Activated CD4-positive, CD25-positive, alpha-beta regulatory T cell treated with anti-CD3 and anti-CD28 coated beads, Interleukin-2, amount 50 U/mL, for 72 hours (primary cell): ENCODE data around the gene SERPINA1.

Source experiments
- DNase-seq: peaks from one replicate; pipeline ENCODE4 v3.0.0; 2021

The SERPINA1 gene

GRCh38 chr14:94397289-94398181 lies 9.1 kb upstream of the SERPINA1 start:
- DNase-seq: no peak

GRCh38 chr14:94396628-94397225 lies 8.3 kb upstream of the SERPINA1 start:
- DNase-seq: no peak

GRCh38 chr14:94395888-94396574 lies 7.6 kb upstream of the SERPINA1 start:
- DNase-seq: no peak

GRCh38 chr14:94395282-94395887 lies 7.0 kb upstream of the SERPINA1 start:
- no peak for DNase-seq

GRCh38 chr14:94394581-94395207 lies 6.3 kb upstream of the SERPINA1 start:
- DNase-seq: no peak

- DNase-seq: no peak
Observed at GRCh38 chr14:94394025-94394493, 5.7 kb upstream of the SERPINA1 start.

GRCh38 chr14:94393474-94393873 lies 5.1 kb upstream of the SERPINA1 start:
- no peak for DNase-seq

- no peak for DNase-seq
Observed at GRCh38 chr14:94392510-94392935, 4.1 kb upstream of the SERPINA1 start.

- DNase-seq: no peak
Observed at GRCh38 chr14:94391281-94391975, 3.0 kb upstream of the SERPINA1 start.

- DNase-seq: no peak
Observed at GRCh38 chr14:94390372-94391086, 2.1 kb upstream of the SERPINA1 start.

GRCh38 chr14:94389731-94390371 lies 1.4 kb upstream of the SERPINA1 start:
- DNase-seq: no peak

GRCh38 chr14:94389104-94389469 lies 685 bp upstream of the SERPINA1 start:
- DNase-seq: no peak

GRCh38 chr14:94388027-94388383 lies 397 bp downstream of the SERPINA1 start:
- DNase-seq: no peak

- DNase-seq: no peak
Observed at GRCh38 chr14:94387051-94388026, 1.1 kb downstream of the SERPINA1 start.

GRCh38 chr14:94386085-94387031 lies 2.0 kb downstream of the SERPINA1 start:
- no peak for DNase-seq

GRCh38 chr14:94385553-94386057 lies 2.8 kb downstream of the SERPINA1 start:
- no peak for DNase-seq

- no peak for DNase-seq
Observed at GRCh38 chr14:94384342-94384741, 4.1 kb downstream of the SERPINA1 start.

- no peak for DNase-seq
Observed at GRCh38 chr14:94383777-94384176, 4.6 kb downstream of the SERPINA1 start.
